Measurements from ENCODE around the gene ADRA2C. TPM values are rescaled to one million over a fixed set of nuclear protein-coding genes. Genes with fewer than 3 reads are reported as not detected.

Gene ADRA2C
- total and polyA plus RNA-seq, 2 of the 13 experiments (the other 11 are each of a cell fraction or from before 2014, with no cell fraction given) = 15.4 to 69.7 TPM

- TF ChIP-seq ARID3A (IDR thresholded peaks at IDR 0.05; ENCODE audit: low read depth, low read length) (no peak), CCDC6 (CRISPR knock-in tag; IDR thresholded peaks at IDR 0.05) (no peak), ZBTB46 (CRISPR knock-in tag; IDR thresholded peaks at IDR 0.05; ENCODE audit: borderline replicate concordance) (no peak), ZNF576 (CRISPR knock-in tag; IDR thresholded peaks at IDR 0.05) (no peak), ZNF619 (CRISPR knock-in tag; IDR thresholded peaks at IDR 0.05) (0 out of 2 replicates have a peak, but pooled peaks have one; percentile 18), ZNF18 (CRISPR knock-in tag; IDR thresholded peaks at IDR 0.05; ENCODE audit: insufficient replicate concordance) (no peak), ZNF326 (CRISPR knock-in tag; IDR thresholded peaks at IDR 0.05; ENCODE audit: borderline replicate concordance) (no peak), DNMT1 (CRISPR knock-in tag; IDR thresholded peaks at IDR 0.05) (no peak), DRAP1 (CRISPR knock-in tag; IDR thresholded peaks at IDR 0.05) (no peak), NFYC (CRISPR knock-in tag; IDR thresholded peaks at IDR 0.05) (no peak)
These were observed 16.1 kb downstream of the ADRA2C start (continued) for GRCh38 chr4:3781997-3782930.

All from HepG2 (cell line).